Esophagus (tissue), 2 donors: ENCODE measurements around the gene MCAM. TPM values are rescaled to one million over a fixed set of nuclear protein-coding genes. Genes with fewer than 3 reads are reported as not detected.

Experiments
- H3K27ac ChIP-seq, 2 donors: one replicate each; pipeline ENCODE4 v1.5.1; 2013; ENCODE audit warnings: low read depth in 2 of 2, mild to moderate bottlenecking in 2 of 2, inconsistent platforms in 1 of 2, low read length in 1 of 2, moderate library complexity in 1 of 2
- H3K27me3 ChIP-seq, 2 donors: one replicate each; pipeline ENCODE4 v1.6.1; 2013; ENCODE audit warnings: low read length in 2 of 2, control low read depth in 1 of 2, mild to moderate bottlenecking in 1 of 2; ENCODE audit not compliant: insufficient read depth in 2 of 2, control insufficient read depth in 1 of 2
- H3K36me3 ChIP-seq, 2 donors: one replicate each; pipeline ENCODE4 v1.6.1; 2013; ENCODE audit warnings: low read length in 1 of 2; ENCODE audit not compliant: control insufficient read depth in 2 of 2, insufficient read depth in 2 of 2
- H3K4me1 ChIP-seq, 2 donors: one replicate each; pipeline ENCODE4 v1.6.1; 2013; ENCODE audit warnings: low read length in 1 of 2; ENCODE audit not compliant: control insufficient read depth in 2 of 2, insufficient read depth in 2 of 2
- H3K4me3 ChIP-seq, 2 donors: one replicate each; pipeline ENCODE4 v1.5.1; 2013; ENCODE audit warnings: low read length in 2 of 2, mild to moderate bottlenecking in 2 of 2, low read depth in 1 of 2, moderate library complexity in 1 of 2
- H3K9me3 ChIP-seq, 2 donors: one replicate each; pipeline ENCODE4 v1.6.1; 2013; ENCODE audit warnings: mild to moderate bottlenecking in 2 of 2, low read depth in 1 of 2, low read length in 1 of 2, moderate library complexity in 1 of 2; ENCODE audit not compliant: control insufficient read depth in 2 of 2, insufficient read depth in 1 of 2
- WGBS, 2 donors: extraction: QIAGEN DNeasy Blood & Tissue Kit; methylation state at CpG; one replicate each; pipeline ENCODE4 v1.1.7; 2013; 5-methylcytosine and 5-hydroxymethylcytosine counted together
- polyA plus RNA-seq, 2 donors: library from polyadenylated mRNA; stranded (reverse); fragments of 200-250 nt; gene quantifications; one replicate each; pipeline ENCODE4 v1.2.3, GENCODE V29; 2013
- donor health status: healthy with polysubstance abuse.
- donor health status: Bipolar disorder and iron deficiency.

The MCAM gene
- polyA plus RNA-seq, 2 donors, result 10.3 to 34.4 TPM

DNA sequence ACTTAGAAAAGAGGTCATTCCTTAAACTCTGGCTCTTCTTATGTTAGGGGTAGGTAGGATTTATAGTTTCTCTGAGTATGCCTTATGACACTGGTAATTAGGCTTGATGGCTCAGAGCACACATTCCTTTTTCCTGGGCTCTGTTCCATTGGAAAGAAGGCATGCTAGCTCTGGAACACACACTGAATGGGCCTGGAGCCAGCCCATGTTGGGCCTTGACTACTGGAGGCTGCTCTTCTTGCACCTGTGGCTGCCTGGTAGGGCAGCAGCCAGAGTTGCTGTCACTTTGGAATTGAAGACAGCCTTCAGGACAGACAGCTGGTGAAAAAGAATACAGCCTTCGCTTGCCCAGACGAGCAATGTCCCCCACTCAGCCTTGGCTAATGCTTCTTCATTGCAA lies 18.2 kb downstream of the MCAM start:
- Histone ChIP-seq H3K9me3 (no peaks in the 10 kb centered on the region), H3K4me3 (no peak overlapping the region), H3K36me3 (peaks cover 0 to 20% of the 10 kb centered on the region in 2 donors), H3K27ac (no peak overlapping the region), H3K27me3 (no peaks in the 10 kb centered on the region), H3K4me1 (no peaks in the 10 kb centered on the region)
- WGBS, 2 donors, result 61 to 70% methylated on average over 2 of the region's 2 CpGs

DNA sequence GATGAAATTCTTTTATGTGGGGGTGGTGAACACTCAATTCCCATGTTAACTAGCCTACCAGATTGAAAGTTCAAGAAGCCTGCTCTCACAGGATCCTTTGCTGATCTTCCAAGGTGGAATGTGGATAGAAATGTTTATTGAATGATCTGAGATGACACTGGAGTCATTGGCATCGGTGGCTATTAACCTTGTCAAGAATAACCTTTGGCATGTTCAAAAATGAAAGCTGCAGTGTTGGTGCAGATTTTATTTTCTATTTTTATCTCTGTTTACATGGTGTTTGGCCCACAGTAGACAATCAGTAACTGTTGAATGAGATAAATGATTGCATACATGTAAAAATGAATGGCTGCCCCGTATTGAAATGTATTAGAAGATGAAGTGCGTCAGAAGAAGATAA lies 19.0 kb downstream of the MCAM start:
- H3K36me3 ChIP-seq, result peaks cover 0 to 16% of the 10 kb centered on the region in 2 donors

DNA sequence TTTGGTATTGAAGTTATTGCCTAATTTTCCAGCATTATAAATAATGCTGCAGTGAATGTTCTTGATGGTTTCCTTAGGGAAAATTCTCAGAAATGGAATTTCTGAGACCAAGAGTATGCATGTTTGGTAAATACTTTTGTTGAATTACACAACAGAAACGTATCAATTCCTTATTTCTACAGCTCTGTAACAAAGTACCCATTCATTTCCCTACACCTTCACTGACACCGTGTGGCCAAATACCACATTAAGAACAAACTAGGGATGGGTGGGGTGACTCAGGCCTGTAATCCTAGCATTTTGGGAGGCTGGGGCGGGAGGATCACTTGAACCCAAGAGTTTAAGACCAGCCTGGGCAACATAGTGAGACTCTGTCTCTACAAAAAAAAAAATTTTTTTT lies 21.8 kb downstream of the MCAM start:
- no peaks in the 10 kb centered on the region for H3K4me1 ChIP-seq
- peaks cover 0 to 5% of the 10 kb centered on the region in 2 donors for H3K9me3 ChIP-seq
- H3K36me3 ChIP-seq, result peaks cover 3 to 9% of the 10 kb centered on the region in 2 donors
- no peaks in the 10 kb centered on the region for H3K27me3 ChIP-seq
- no peak overlapping the region for H3K4me3 ChIP-seq
- no peak overlapping the region for H3K27ac ChIP-seq
- 61 to 63% methylated on average over 3 of the region's 3 CpGs for WGBS, 2 donors

More for the DNA sequence above, 19.0 kb downstream of the MCAM start:
- Histone ChIP-seq H3K27me3 (no peaks in the 10 kb centered on the region), H3K27ac (no peak overlapping the region), H3K9me3 (no peaks in the 10 kb centered on the region), H3K4me1 (no peaks in the 10 kb centered on the region), H3K4me3 (no peak overlapping the region)
- WGBS, 2 donors, result 67 to 77% methylated on average over 3 of the region's 3 CpGs

DNA sequence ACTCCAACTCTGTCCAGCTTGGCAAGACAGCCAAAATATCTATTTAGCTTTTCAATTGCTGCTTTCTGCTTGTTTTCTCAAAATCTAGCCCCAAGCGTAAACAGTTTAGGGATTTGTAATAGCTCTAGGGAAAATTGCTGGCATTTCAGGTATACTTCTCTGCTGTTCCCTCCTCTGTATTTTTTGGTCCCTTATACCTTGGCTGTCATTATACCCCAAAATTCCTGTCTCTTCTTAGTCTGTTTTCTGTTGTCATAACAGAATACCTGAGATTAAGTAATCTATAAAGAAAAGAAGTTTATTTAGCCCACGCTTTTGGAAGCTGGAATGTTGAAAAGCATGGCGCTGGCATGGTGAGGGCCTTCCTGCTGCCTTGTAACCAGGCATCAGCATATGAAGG lies 23.5 kb downstream of the MCAM start:
- peaks cover 0 to 5% of the 10 kb centered on the region in 2 donors for H3K9me3 ChIP-seq
- no peak overlapping the region for H3K27ac ChIP-seq
- no peaks in the 10 kb centered on the region for H3K4me1 ChIP-seq
- H3K4me3 ChIP-seq, result no peak overlapping the region
- no peaks in the 10 kb centered on the region for H3K27me3 ChIP-seq
- 94 to 99% methylated on average over 3 of the region's 3 CpGs for WGBS, 2 donors
- peaks cover 2 to 3% of the 10 kb centered on the region in 2 donors for H3K36me3 ChIP-seq

DNA sequence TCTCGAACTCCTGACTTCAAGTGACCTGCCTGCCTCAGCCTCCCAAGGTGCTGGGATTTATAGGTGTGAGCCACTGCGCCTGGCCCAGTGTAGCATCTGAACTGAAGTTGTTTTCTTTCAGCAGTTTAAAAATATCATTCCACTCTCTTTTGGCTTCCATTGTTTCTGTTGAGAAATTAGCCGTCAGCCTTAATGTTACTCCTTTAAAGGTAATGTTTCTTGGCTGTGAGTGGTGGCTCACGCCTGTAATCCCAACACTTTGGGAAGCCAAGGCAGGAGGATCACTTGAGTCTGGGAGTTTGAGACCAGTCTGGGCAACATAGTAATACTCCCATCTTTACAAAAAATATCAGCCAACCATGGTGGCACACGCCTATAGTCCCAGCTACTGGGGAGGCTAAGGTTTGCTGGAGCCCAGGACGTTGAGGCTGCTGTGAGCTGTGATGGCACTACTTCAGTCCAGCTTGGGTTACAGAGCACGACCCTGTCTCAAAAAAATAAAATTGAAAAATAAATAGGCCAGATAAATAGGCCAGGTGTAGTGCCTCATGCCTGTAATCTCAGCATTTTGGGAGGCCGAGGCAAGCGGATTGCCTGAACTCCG lies 25.9 kb downstream of the MCAM start:
- 96 to 100% methylated on average over 10 of the region's 10 CpGs for WGBS, 2 donors

GRCh38 chr11:119288219-119288618 lies 28.7 kb downstream of the MCAM start:
- Histone ChIP-seq H3K36me3 (peaks cover 7 to 8% of the 10 kb centered on the region in 2 donors), H3K4me3 (no peak overlapping the region), H3K4me1 (no peaks in the 10 kb centered on the region), H3K9me3 (peaks cover 0 to 5% of the 10 kb centered on the region in 2 donors), H3K27me3 (no peaks in the 10 kb centered on the region), H3K27ac (no peak overlapping the region)
- 90 to 91% methylated on average over 3 of the region's 3 CpGs for WGBS, 2 donors

More for the DNA sequence above, 25.9 kb downstream of the MCAM start:
- H3K9me3 ChIP-seq, result peaks cover 0 to 5% of the 10 kb centered on the region in 2 donors
- H3K4me3 ChIP-seq, result no peak overlapping the region
- H3K4me1 ChIP-seq, result no peaks in the 10 kb centered on the region
- H3K36me3 ChIP-seq, result peaks cover 0 to 3% of the 10 kb centered on the region in 2 donors
- H3K27me3 ChIP-seq, result no peaks in the 10 kb centered on the region
- no peak overlapping the region for H3K27ac ChIP-seq

DNA sequence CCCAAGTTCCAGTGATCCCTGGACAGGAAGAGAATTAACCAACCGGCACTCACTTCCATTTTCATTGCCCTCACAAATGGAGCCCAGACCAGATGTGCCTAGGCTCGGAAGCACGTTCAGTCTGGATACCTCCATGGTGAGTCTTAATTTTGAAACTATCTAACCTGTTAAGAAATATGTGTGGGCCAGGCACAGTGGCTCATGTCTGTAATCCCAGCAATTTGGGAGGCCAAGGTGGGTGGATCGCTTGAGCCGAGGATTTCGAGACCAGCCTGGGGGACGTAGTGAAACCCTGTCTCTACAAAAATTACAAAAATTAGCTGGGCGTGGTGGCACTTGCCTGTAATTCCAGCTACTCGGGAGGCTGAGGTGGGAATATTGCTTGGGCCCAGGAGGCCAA lies 31.5 kb downstream of the MCAM start:
- Histone ChIP-seq H3K4me3 (no peak overlapping the region), H3K27me3 (no peaks in the 10 kb centered on the region), H3K4me1 (no peaks in the 10 kb centered on the region), H3K9me3 (no peaks in the 10 kb centered on the region), H3K27ac (no peak overlapping the region), H3K36me3 (peaks cover 5 to 7% of the 10 kb centered on the region in 2 donors)
- WGBS, 2 donors, result 95 to 97% methylated on average over 9 of the region's 9 CpGs

- Histone ChIP-seq H3K36me3 (peaks cover 5 to 7% of the 10 kb centered on the region in 2 donors), H3K27me3 (no peaks in the 10 kb centered on the region), H3K4me3 (no peak overlapping the region), H3K27ac (no peak overlapping the region), H3K9me3 (no peaks in the 10 kb centered on the region), H3K4me1 (no peaks in the 10 kb centered on the region)
- WGBS, 2 donors, result 71 to 75% methylated on average over 9 of the region's 9 CpGs
These were observed 32.4 kb downstream of the MCAM start for GRCh38 chr11:119284344-119285157.

GRCh38 chr11:119282495-119282894 lies 34.4 kb downstream of the MCAM start:
- Histone ChIP-seq H3K4me3 (no peak overlapping the region), H3K27ac (no peak overlapping the region), H3K36me3 (peaks cover 8 to 15% of the 10 kb centered on the region in 2 donors), H3K4me1 (no peaks in the 10 kb centered on the region), H3K9me3 (no peaks in the 10 kb centered on the region), H3K27me3 (no peaks in the 10 kb centered on the region)
- WGBS, 2 donors, result 88 to 93% methylated on average over 7 of the region's 7 CpGs
